Nephron progenitor cell (in vitro differentiated cells): Measurements from ENCODE around the gene PAOX.

Experiments used
- DNase-seq: peaks from one replicate; pipeline ENCODE4 v3.0.0; 2021
- H3K27ac Mint-ChIP-seq: 2 replicates; pipeline ENCODE4 v1.8.0; 2021; ENCODE audit warnings: mild to moderate bottlenecking, moderate library complexity, mixed read lengths
- H3K27me3 Mint-ChIP-seq: 2 replicates; pipeline ENCODE4 v1.8.0; 2021; ENCODE audit warnings: mild to moderate bottlenecking, low read depth, mixed read lengths; ENCODE audit not compliant: poor library complexity
- H3K36me3 Mint-ChIP-seq: 2 replicates; pipeline ENCODE4 v1.8.0; 2021; ENCODE audit warnings: low read depth, mixed read lengths
- H3K4me1 Mint-ChIP-seq: 2 replicates; pipeline ENCODE4 v1.8.0; 2021; ENCODE audit warnings: mixed read lengths
- H3K4me3 Mint-ChIP-seq: 2 replicates; pipeline ENCODE4 v1.8.0; 2021; ENCODE audit warnings: mild to moderate bottlenecking, moderate library complexity, mixed read lengths
- H3K9me3 Mint-ChIP-seq: 2 replicates; pipeline ENCODE4 v1.8.0; 2021; ENCODE audit warnings: mild to moderate bottlenecking, moderate library complexity, mixed read lengths
- TF ChIP-seq, protein P1 (sequence below): fragments of 200-600 bp; sonication (generic); IDR thresholded peaks from 2 replicates; pipeline ENCODE4 v1.5.0; 2021; ENCODE audit warnings: antibody characterized with exemption

The PAOX gene

DNA sequence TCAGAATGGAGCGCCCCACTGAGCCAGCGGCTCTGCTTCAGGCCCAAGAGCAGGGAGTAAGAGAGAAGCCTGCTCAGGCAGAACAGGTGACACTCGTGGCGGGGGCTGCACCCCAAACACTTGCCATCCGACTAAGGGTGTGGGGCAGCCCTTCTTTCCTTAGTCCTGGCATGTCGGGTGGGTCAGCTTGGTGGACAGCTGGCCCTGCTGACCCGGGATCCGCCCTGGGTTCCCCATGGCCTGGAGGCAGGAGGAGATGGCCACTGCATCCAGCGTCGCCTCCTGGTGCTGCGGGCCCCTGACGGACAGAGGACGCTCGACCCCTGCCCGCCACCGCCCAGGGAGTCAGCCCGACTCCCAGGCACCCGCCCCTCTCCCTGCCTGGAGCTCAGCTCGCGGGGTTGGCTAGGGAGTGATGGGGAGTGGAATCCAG, 1.2 kb upstream of the PAOX start:
- peak overlapping the region; percentile 80 for H3K4me3 Mint-ChIP-seq
- peaks cover 5% of the 10 kb centered on the region for H3K36me3 Mint-ChIP-seq
- no peaks in the 10 kb centered on the region for H3K9me3 Mint-ChIP-seq
- no peak for DNase-seq
- H3K4me1 Mint-ChIP-seq, result peaks cover 35% of the 10 kb centered on the region
- H3K27me3 Mint-ChIP-seq, result peaks cover 78% of the 10 kb centered on the region
- no peak overlapping the region for H3K27ac Mint-ChIP-seq
- TF ChIP-seq, protein P1, sequence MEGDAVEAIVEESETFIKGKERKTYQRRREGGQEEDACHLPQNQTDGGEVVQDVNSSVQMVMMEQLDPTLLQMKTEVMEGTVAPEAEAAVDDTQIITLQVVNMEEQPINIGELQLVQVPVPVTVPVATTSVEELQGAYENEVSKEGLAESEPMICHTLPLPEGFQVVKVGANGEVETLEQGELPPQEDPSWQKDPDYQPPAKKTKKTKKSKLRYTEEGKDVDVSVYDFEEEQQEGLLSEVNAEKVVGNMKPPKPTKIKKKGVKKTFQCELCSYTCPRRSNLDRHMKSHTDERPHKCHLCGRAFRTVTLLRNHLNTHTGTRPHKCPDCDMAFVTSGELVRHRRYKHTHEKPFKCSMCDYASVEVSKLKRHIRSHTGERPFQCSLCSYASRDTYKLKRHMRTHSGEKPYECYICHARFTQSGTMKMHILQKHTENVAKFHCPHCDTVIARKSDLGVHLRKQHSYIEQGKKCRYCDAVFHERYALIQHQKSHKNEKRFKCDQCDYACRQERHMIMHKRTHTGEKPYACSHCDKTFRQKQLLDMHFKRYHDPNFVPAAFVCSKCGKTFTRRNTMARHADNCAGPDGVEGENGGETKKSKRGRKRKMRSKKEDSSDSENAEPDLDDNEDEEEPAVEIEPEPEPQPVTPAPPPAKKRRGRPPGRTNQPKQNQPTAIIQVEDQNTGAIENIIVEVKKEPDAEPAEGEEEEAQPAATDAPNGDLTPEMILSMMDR, result no peak

GRCh38 chr10:133378251-133379096, 588 bp upstream of the PAOX start:
- Mint-ChIP-seq H3K36me3 (peaks cover 5% of the 10 kb centered on the region), H3K27ac (no peak overlapping the region), H3K9me3 (no peaks in the 10 kb centered on the region), H3K4me1 (peaks cover 31% of the 10 kb centered on the region), H3K4me3 (peak overlapping the region; percentile 80), H3K27me3 (peaks cover 80% of the 10 kb centered on the region)
- DNase-seq, result peak; percentile 74
- TF ChIP-seq, protein P1, result no peak

DNA sequence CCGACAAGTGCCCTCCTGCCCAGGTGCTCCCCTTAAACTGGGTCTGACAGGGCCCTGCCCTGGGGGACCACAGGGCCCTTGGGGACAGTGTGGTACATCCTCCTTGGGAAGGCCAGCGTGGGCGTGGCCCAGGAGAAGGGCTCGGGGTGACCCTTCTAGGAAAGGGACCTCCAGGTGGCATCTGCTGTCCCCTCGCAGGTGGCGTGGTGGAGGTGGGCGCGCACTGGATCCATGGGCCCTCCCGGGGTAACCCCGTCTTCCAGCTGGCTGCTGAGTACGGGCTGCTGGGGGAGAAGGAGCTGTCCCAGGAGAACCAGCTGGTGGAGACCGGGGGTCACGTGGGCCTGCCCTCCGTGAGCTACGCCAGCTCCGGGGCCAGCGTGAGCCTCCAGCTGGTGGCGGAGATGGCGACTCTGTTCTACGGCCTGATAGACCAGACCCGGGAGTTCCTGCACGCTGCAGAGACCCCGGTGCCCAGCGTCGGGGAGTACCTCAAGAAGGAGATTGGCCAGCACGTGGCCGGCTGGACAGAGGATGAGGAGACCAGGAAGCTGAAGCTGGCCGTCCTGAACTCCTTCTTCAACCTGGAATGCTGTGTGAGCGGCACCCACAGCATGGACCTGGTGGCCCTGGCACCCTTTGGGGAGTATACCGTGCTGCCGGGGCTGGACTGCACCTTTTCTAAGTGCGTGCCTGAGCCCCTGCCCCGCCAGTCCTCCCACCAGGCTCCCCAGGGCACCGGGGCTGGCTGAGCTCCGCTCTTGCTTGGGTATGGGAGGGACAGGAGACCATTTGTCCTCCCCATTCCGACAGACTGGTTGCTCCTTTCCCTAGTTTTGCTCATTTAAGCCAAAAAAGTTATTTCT, 972 bp downstream of the PAOX start:
- H3K27ac Mint-ChIP-seq, result no peak overlapping the region
- no peak for DNase-seq
- H3K36me3 Mint-ChIP-seq, result peaks cover 5% of the 10 kb centered on the region
- peak overlapping the region; percentile 71 for H3K4me3 Mint-ChIP-seq
- H3K27me3 Mint-ChIP-seq, result peaks cover 74% of the 10 kb centered on the region
- peaks cover 17% of the 10 kb centered on the region for H3K4me1 Mint-ChIP-seq
- TF ChIP-seq, protein P1, result no peak
- no peaks in the 10 kb centered on the region for H3K9me3 Mint-ChIP-seq

DNA sequence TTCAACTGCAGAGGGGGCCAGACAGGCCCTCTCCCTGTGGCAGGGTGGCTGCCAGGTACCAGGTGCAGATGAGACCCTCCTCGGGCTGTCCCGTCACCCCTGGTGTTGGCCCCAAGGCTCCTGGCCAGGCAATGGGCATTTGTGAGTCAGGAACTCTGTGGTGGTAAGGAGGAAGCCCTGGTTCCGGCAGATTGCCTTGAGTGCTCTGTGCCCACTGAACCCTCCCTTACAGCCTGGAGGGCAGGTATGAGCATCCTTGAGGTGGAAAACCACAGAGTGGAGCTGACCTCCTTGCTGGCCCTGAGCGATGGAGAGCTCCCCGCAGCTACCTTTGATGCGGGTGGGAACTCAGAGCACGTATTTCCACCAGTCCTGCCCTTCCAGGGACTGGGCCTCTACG, 2.0 kb downstream of the PAOX start:
- Mint-ChIP-seq H3K36me3 (peaks cover 5% of the 10 kb centered on the region), H3K27me3 (peaks cover 64% of the 10 kb centered on the region), H3K4me3 (no peak overlapping the region), H3K4me1 (peaks cover 10% of the 10 kb centered on the region), H3K9me3 (no peaks in the 10 kb centered on the region), H3K27ac (no peak overlapping the region)
- no peak for DNase-seq
- TF ChIP-seq, protein P1, result no peak

DNA sequence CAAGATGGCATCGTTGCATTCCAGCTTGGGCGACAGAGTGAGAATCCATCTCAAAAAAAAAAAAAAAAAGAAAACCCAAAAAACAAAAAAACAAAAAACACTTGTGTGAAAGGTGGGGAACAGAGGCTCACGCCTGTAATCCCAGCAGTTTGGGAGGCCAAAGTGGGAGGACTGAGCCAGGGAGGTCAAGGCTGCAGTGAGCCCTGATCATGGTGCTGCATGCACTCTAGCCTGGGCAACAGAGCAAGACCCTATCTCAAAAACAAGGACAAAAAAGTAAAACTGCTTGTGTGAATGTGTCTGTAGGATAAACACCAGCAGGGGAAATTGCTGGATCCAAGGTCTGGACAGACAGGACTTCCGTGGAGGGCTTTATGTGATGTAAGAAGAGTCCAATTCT, 4.5 kb downstream of the PAOX start:
- no peak for DNase-seq
- Mint-ChIP-seq H3K9me3 (no peaks in the 10 kb centered on the region), H3K36me3 (peaks cover 5% of the 10 kb centered on the region), H3K27ac (no peak overlapping the region), H3K27me3 (peaks cover 53% of the 10 kb centered on the region), H3K4me3 (no peak overlapping the region), H3K4me1 (peaks cover 9% of the 10 kb centered on the region)
- TF ChIP-seq, protein P1, result no peak
